Measurements from ENCODE around the gene TMCC1. TPM values are rescaled to one million over a fixed set of nuclear protein-coding genes. Genes with fewer than 3 reads are reported as not detected.

TMCC1 gene
- total RNA-seq, 1 donor from 2014 or later, result 36.9 TPM

GRCh38 chr3:129793942-129794310 is 99.6 kb downstream of the TMCC1 start:
- TF ChIP-seq CTCF (conservative IDR thresholded peaks at IDR 0.05), result no peak
- H3K36me3 Mint-ChIP-seq (ENCODE audit: low read depth), result no peaks in the 10 kb centered on the region

GRCh38 chr3:129793319-129793718 is 100.2 kb downstream of the TMCC1 start:
- Mint-ChIP-seq H3K9me3 (no peaks in the 10 kb centered on the region), H3K27me3 (ENCODE audit: low read depth) (no peaks in the 10 kb centered on the region), H3K36me3 (ENCODE audit: low read depth) (no peaks in the 10 kb centered on the region), H3K4me1 (peaks cover 32% of the 10 kb centered on the region), H3K4me3 (peak overlapping the region; percentile 20), H3K27ac (ENCODE audit: unreplicated experiment) (peak overlapping the region; percentile 2)
- no peak for DNase-seq (ENCODE audit: low read depth, low spot score)
- no peak for TF ChIP-seq CTCF (conservative IDR thresholded peaks at IDR 0.05)

More at GRCh38 chr3:129793942-129794310, 99.6 kb downstream of the TMCC1 start:
- peak; percentile 21 for DNase-seq (ENCODE audit: low read depth, low spot score)
- no peaks in the 10 kb centered on the region for H3K27me3 Mint-ChIP-seq (ENCODE audit: low read depth)
- H3K9me3 Mint-ChIP-seq, result no peaks in the 10 kb centered on the region
- peaks cover 32% of the 10 kb centered on the region for H3K4me1 Mint-ChIP-seq
- peak overlapping the region; percentile 86 for H3K4me3 Mint-ChIP-seq
- H3K27ac Mint-ChIP-seq (ENCODE audit: unreplicated experiment), result peak overlapping the region; percentile 94

GRCh38 chr3:129783470-129783869 is 110.0 kb downstream of the TMCC1 start:
- peaks cover 5% of the 10 kb centered on the region for H3K4me1 Mint-ChIP-seq
- H3K36me3 Mint-ChIP-seq (ENCODE audit: low read depth), result peaks cover 2% of the 10 kb centered on the region
- H3K27ac Mint-ChIP-seq (ENCODE audit: unreplicated experiment), result no peak overlapping the region
- no peak for TF ChIP-seq CTCF (conservative IDR thresholded peaks at IDR 0.05)
- no peaks in the 10 kb centered on the region for H3K9me3 Mint-ChIP-seq
- no peaks in the 10 kb centered on the region for H3K27me3 Mint-ChIP-seq (ENCODE audit: low read depth)
- H3K4me3 Mint-ChIP-seq, result no peak overlapping the region
- no peak for DNase-seq (ENCODE audit: low read depth, low spot score)

- H3K9me3 Mint-ChIP-seq, result no peaks in the 10 kb centered on the region
- H3K27ac Mint-ChIP-seq (ENCODE audit: unreplicated experiment), result no peak overlapping the region
- DNase-seq (ENCODE audit: low read depth, low spot score), result no peak
- TF ChIP-seq CTCF (conservative IDR thresholded peaks at IDR 0.05), result no peak
- H3K27me3 Mint-ChIP-seq (ENCODE audit: low read depth), result no peaks in the 10 kb centered on the region
- H3K4me3 Mint-ChIP-seq, result no peak overlapping the region
- H3K36me3 Mint-ChIP-seq (ENCODE audit: low read depth), result peaks cover 9% of the 10 kb centered on the region
- H3K4me1 Mint-ChIP-seq, result peaks cover 17% of the 10 kb centered on the region
Observed at GRCh38 chr3:129778871-129779270, 114.6 kb downstream of the TMCC1 start.

- Mint-ChIP-seq H3K36me3 (ENCODE audit: low read depth) (peaks cover 7% of the 10 kb centered on the region), H3K4me3 (no peak overlapping the region), H3K27ac (ENCODE audit: unreplicated experiment) (no peak overlapping the region), H3K9me3 (no peaks in the 10 kb centered on the region), H3K4me1 (peaks cover 17% of the 10 kb centered on the region), H3K27me3 (ENCODE audit: low read depth) (no peaks in the 10 kb centered on the region)
- no peak for TF ChIP-seq CTCF (conservative IDR thresholded peaks at IDR 0.05)
- no peak for DNase-seq (ENCODE audit: low read depth, low spot score)
Observed at GRCh38 chr3:129777806-129778205, 115.7 kb downstream of the TMCC1 start.

DNA sequence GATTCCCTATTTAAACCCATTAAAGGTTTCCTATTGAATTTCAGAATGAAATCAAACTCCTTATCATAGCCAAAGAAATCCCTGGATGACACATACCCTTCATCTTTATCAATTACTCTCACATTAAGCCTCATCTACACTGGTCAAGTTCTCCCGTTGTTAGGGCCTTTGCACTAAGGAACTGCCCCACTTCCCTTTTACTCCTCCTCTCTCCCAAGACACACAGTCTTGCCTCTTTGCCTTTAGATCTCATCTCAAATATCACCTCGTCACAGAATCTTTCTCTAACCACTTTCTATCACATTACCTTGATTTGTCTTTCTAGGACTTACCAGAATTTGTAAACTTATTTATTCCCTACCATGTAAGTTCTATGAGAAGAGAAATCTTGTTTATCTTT is 117.6 kb downstream of the TMCC1 start:
- Mint-ChIP-seq H3K9me3 (no peaks in the 10 kb centered on the region), H3K27ac (ENCODE audit: unreplicated experiment) (no peak overlapping the region), H3K4me3 (no peak overlapping the region), H3K4me1 (peaks cover 17% of the 10 kb centered on the region), H3K36me3 (ENCODE audit: low read depth) (peaks cover 7% of the 10 kb centered on the region), H3K27me3 (ENCODE audit: low read depth) (no peaks in the 10 kb centered on the region)
- DNase-seq (ENCODE audit: low read depth, low spot score), result no peak
- no peak for TF ChIP-seq CTCF (conservative IDR thresholded peaks at IDR 0.05)

Data from neural crest cell (in vitro differentiated cells).